ENCODE data around the gene COX8A. TPM values are rescaled to one million over a fixed set of nuclear protein-coding genes. Genes with fewer than 3 reads are reported as not detected.

Gene COX8A
- total and polyA plus RNA-seq, 8 donors = 79.8 to 441 (median 121) TPM

DNA sequence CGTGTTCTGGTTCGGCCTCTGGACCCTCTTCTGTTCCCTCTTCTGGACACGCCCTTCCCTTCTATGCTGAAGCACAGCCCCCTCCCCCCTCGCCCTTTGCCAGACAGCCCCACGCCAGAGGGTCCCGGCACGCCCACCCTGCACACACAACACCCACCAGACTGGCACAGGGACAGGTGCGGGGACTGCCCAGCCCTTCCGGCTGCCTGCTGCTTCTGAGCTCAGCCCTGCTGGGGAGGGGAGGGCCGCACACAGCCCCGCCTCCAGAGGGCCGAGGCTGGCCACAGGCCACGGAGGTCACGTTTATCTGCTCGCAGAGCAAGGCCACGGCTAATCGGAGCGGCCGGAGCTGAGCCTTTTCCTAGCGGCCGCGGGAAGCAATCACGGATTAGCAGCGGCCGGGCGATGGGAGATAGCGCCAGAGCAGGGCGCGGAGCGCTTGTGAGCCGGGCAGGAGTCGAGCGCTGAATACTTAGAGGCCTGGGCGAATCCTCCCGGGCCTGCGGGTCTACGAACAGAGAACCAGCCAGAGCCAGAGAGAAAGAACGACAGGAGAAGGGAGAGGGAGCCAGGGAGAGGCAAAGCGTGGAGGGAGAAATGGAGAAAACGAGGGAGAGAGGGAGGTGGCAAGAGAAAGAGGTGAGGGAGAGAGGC, 33.3 kb downstream of the COX8A start:
- H3K36me3 ChIP-seq = no peaks in the 10 kb centered on the region
- peak in 2 of 4 donors; percentile 13 to 38 for TF ChIP-seq CTCF (IDR thresholded peaks at IDR 0.05)
- H3K27ac ChIP-seq = peak overlapping the region; percentile 42 to 53 (median 47)
- H3K4me3 ChIP-seq = peak overlapping the region in 3 of 4 donors; percentile 4 to 30 (median 13)
- intact Hi-C loops (cut with DNase I) = loop anchor here in 1 of 3 donors (10.0 kb wide), 1 partner anchor 57 kb away; no protein-coding TSS in a partner anchor
- H3K27me3 ChIP-seq = no peaks in the 10 kb centered on the region
- no peaks in the 10 kb centered on the region for H3K9me3 ChIP-seq
- FAIRE-seq (no peak), ATAC-seq (peak; percentile 80 to 93 (median 90)), DNase-seq (peak; percentile 77 to 94 (median 88))
- peaks cover 0 to 11% (median 0%) of the 10 kb centered on the region in 3 donors for H3K4me1 ChIP-seq
- WGBS, 2 donors = 3 to 6% methylated on average over 35 to 40 of the region's 40 CpGs

GRCh38 chr11:64008283-64008913, 34.0 kb downstream of the COX8A start:
- intact Hi-C loops (cut with DNase I) = loop anchor here in 1 of 3 donors (10.0 kb wide), 1 partner anchor 56 kb away; no protein-coding TSS in a partner anchor
- no peaks in the 10 kb centered on the region for H3K27me3 ChIP-seq
- DNase-seq (peak in 2 of 6 donors; percentile 56 to 70), ATAC-seq (no peak), FAIRE-seq (no peak)
- 85 to 88% methylated on average over 25 to 26 of the region's 26 CpGs for WGBS, 2 donors
- H3K4me3 ChIP-seq = peak overlapping the region in 1 of 4 donors; percentile 30
- H3K27ac ChIP-seq = peak overlapping the region; percentile 42 to 53 (median 47)
- TF ChIP-seq CTCF (IDR thresholded peaks at IDR 0.05) = no peak
- no peaks in the 10 kb centered on the region for H3K9me3 ChIP-seq
- peaks cover 0 to 11% (median 0%) of the 10 kb centered on the region in 3 donors for H3K4me1 ChIP-seq
- H3K36me3 ChIP-seq = no peaks in the 10 kb centered on the region

DNA sequence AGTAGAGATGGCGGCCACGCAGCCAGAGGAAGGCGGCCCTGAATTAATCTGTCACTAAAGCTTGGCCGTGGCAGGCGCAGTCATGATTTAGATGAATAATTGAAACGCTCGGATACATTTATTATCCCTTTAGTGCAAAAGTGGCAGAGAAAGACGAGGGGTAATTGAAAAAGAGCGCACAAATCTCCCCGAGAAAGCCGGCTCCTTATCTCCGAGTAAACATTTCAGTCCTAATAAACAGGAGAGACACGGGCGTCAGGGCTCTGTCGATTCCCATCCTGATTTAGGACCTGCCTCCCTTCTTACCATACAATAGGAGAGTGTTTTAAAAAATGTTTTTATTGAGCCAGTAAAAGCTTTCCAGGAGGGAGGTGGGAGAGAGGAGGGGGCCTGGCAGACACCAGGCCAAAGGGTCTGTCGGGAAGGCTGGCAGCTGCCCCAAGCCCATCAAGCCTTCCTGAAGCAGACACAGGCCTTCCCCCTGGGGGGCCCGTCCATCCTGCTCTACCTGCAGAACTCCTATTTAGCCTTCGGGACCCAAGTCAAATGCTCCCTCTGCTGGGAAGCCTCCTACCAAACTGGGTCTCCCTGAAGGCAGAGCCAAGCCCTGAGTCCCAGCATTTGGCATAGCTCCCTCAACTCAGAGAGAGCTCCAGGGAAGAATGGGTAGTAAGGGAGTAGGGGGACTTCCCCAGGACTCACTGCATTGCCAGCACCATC, 34.7 kb downstream of the COX8A start:
- no peak overlapping the region for H3K4me3 ChIP-seq
- WGBS, 2 donors = 70 to 74% methylated on average over 18 of the region's 18 CpGs
- H3K36me3 ChIP-seq = no peaks in the 10 kb centered on the region
- no peak for FAIRE-seq
- intact Hi-C loops (cut with DNase I) = loop anchor here in 1 of 3 donors (10.0 kb wide), 1 partner anchor 56 kb away; no protein-coding TSS in a partner anchor
- peak overlapping the region; percentile 2 to 51 (median 35) for H3K27ac ChIP-seq
- H3K9me3 ChIP-seq = no peaks in the 10 kb centered on the region
- no peak for ATAC-seq
- no peaks in the 10 kb centered on the region for H3K27me3 ChIP-seq
- TF ChIP-seq CTCF (IDR thresholded peaks at IDR 0.05) = no peak
- peak in 1 of 6 donors; percentile 28 for DNase-seq
- H3K4me1 ChIP-seq = peaks cover 0 to 11% (median 0%) of the 10 kb centered on the region in 3 donors

- FAIRE-seq = no peak
- 95 to 98% methylated on average over 8 of the region's 8 CpGs for WGBS, 2 donors
- intact Hi-C loops (cut with DNase I) = loop anchor here in 1 of 3 donors (10.0 kb wide), 1 partner anchor 55 kb away; no protein-coding TSS in a partner anchor
- no peaks in the 10 kb centered on the region for H3K27me3 ChIP-seq
- no peak for TF ChIP-seq CTCF (IDR thresholded peaks at IDR 0.05)
- DNase-seq = peak in 1 of 6 donors; percentile 19
- no peaks in the 10 kb centered on the region for H3K9me3 ChIP-seq
- H3K36me3 ChIP-seq = no peaks in the 10 kb centered on the region
- H3K4me1 ChIP-seq = peaks cover 0 to 9% (median 0%) of the 10 kb centered on the region in 3 donors
- no peak overlapping the region for H3K27ac ChIP-seq
- no peak overlapping the region for H3K4me3 ChIP-seq
- ATAC-seq = no peak
Measured at GRCh38 chr11:64009710-64010109, 35.3 kb downstream of the COX8A start.
